ENCODE results near the gene FFAR1.

FFAR1 gene

DNA sequence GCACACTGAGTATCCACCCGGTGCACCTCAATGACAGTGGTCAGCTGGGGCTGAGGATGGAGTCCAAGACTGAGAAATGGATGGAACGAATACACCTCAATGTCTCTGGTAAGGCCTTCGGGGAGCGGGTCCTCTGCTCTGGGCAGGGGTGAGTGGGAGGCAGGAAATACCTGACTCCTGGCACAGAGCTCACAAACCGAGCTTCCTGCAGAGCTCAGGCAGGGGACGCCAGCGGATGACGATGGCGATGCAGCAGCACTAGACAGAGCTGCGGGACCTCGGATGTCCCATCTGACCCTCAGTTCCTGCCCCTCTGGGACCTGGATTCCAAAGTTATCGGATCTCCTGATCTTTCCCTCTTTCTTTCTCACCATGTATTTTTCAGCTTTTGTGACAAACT, 14.9 kb upstream of the FFAR1 start:
- TF ChIP-seq, protein P1, sequence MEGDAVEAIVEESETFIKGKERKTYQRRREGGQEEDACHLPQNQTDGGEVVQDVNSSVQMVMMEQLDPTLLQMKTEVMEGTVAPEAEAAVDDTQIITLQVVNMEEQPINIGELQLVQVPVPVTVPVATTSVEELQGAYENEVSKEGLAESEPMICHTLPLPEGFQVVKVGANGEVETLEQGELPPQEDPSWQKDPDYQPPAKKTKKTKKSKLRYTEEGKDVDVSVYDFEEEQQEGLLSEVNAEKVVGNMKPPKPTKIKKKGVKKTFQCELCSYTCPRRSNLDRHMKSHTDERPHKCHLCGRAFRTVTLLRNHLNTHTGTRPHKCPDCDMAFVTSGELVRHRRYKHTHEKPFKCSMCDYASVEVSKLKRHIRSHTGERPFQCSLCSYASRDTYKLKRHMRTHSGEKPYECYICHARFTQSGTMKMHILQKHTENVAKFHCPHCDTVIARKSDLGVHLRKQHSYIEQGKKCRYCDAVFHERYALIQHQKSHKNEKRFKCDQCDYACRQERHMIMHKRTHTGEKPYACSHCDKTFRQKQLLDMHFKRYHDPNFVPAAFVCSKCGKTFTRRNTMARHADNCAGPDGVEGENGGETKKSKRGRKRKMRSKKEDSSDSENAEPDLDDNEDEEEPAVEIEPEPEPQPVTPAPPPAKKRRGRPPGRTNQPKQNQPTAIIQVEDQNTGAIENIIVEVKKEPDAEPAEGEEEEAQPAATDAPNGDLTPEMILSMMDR (IDR thresholded peaks at IDR 0.05; ENCODE audit: insufficient read depth, missing control alignments) = no peak
- DNase-seq (ENCODE audit: insufficient read length, low spot score) (no peak), FAIRE-seq (no peak)

GRCh38 chr19:35334144-35334753, 13.5 kb upstream of the FFAR1 start:
- no peak for DNase-seq (ENCODE audit: insufficient read length, low spot score)
- FAIRE-seq = no peak
- TF ChIP-seq, protein P1 (IDR thresholded peaks at IDR 0.05; ENCODE audit: insufficient read depth, missing control alignments) = no peak

DNA sequence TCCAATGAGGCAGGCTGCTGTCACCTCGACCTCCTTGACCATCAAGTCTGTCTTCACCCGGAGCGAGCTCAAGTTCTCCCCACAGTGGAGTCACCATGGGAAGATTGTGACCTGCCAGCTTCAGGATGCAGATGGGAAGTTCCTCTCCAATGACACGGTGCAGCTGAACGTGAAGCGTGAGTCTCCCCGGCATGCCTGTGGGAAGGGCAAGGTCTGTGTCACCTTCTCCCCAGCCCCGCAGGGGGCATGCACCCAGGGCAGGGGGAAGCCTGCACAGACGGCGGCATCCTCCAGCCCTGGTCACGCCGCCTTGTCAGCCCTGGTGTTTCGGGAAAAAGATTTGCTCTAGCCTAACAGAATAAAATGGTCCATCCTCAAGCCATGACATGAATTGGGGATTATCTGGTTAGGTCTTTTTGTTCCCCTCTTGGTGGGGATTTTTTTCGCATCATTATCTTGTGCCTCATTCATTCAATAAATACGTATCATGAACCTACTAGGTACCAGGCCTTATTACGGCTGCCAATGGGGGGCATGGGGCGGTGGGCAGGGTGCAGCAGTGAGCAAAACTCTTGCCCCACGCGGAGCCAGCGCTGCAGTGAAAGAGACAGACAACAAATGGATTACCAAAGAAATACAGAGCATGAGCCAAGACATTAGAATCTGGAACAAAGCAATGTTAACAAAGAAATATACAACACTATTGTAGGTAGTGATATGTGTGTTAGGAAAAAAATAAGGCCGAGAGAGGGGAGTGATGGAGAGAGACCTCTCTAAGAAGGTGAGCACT, 11.3 kb upstream of the FFAR1 start:
- FAIRE-seq (no peak), DNase-seq (ENCODE audit: insufficient read length, low spot score) (no peak)
- TF ChIP-seq, protein P1 (IDR thresholded peaks at IDR 0.05; ENCODE audit: insufficient read depth, missing control alignments) = no peak

DNA sequence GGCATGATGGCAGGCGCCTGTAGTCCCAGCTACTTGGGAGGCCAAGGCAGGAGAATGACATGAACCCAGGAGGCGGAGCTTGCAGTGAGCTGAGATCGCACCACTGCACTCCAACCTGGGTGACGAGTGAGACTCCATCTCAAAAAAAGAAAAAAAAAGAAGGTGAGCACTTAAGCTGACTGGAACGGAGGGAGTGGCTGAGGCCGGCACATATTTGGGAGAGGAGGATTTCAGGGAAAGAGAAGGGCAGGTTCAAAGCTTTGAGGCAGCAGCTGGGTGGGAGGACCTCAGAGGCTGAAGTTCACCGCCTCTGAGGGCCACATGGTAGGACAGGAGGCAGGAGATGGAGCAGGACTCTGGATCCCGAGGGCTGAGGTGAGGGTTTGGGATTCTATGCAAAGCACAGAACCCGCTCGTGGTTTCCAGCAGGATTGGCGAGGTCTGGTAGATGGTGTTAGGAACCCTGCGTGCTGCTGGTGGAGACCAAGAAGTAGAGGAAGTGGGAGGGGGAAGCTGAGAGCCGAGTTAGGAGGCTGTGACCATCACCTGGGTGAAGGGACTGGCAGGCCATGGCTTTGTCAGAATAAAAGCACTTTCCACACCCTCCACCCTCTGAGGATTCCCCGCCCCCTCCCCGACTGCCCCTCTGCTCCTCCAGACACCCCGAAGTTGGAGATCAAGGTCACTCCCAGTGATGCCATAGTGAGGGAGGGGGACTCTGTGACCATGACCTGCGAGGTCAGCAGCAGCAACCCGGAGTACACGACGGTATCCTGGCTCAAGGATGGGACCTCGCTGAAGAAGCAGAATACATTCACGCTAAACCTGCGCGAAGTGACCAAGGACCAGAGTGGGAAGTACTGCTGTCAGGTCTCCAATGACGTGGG, 10.4 kb upstream of the FFAR1 start:
- no peak for DNase-seq (ENCODE audit: insufficient read length, low spot score)
- TF ChIP-seq, protein P1 (IDR thresholded peaks at IDR 0.05; ENCODE audit: insufficient read depth, missing control alignments) = no peak
- no peak for FAIRE-seq

DNA sequence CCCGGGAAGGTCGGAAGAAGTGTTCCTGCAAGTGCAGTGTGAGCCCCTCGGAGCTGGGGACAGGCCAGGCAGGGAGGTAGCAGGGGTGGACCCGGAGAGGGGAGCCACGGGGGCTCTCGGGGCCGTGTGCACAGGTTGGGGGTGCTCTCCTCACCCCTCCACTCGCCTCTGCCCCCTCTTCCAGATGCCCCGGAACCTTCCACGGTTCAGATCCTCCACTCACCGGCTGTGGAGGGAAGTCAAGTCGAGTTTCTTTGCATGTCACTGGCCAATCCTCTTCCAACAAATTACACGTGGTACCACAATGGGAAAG, 9.8 kb upstream of the FFAR1 start:
- TF ChIP-seq, protein P1 (IDR thresholded peaks at IDR 0.05; ENCODE audit: insufficient read depth, missing control alignments) = no peak
- FAIRE-seq (no peak), DNase-seq (ENCODE audit: insufficient read length, low spot score) (no peak)

GRCh38 chr19:35340431-35340830, 7.3 kb upstream of the FFAR1 start:
- TF ChIP-seq, protein P1 (IDR thresholded peaks at IDR 0.05; ENCODE audit: insufficient read depth, missing control alignments) = no peak
- FAIRE-seq (no peak), DNase-seq (ENCODE audit: insufficient read length, low spot score) (no peak)
